ENCODE results near the gene NPBWR2.

Gene NPBWR2

GRCh38 chr20:64130876-64131275 lies 23.5 kb upstream of the NPBWR2 start (continued):
- TF ChIP-seq, protein P1, sequence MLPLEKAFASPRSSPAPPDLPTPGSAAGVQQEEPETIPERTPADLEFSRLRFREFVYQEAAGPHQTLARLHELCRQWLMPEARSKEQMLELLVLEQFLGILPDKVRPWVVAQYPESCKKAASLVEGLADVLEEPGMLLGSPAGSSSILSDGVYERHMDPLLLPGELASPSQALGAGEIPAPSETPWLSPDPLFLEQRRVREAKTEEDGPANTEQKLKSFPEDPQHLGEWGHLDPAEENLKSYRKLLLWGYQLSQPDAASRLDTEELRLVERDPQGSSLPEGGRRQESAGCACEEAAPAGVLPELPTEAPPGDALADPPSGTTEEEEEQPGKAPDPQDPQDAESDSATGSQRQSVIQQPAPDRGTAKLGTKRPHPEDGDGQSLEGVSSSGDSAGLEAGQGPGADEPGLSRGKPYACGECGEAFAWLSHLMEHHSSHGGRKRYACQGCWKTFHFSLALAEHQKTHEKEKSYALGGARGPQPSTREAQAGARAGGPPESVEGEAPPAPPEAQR (tag by site-specific recombination; IDR thresholded peaks at IDR 0.05), result no peak
- no peak for TF ChIP-seq ZNF670 (tag by site-specific recombination; IDR thresholded peaks at IDR 0.05; ENCODE audit: low read depth)
- TF ChIP-seq TCF7L2 (IDR thresholded peaks at IDR 0.05; ENCODE audit: borderline replicate concordance, low read depth, low read length), result no peak
- no peak for TF ChIP-seq ZNF837 (tag by site-specific recombination; IDR thresholded peaks at IDR 0.05)

GRCh38 chr20:64130271-64130670 lies 22.9 kb upstream of the NPBWR2 start:
- POLR2A ChIA-PET, result no interaction called here

GRCh38 chr20:64129146-64129782 lies 21.9 kb upstream of the NPBWR2 start:
- H3K9me3 ChIP-seq (ENCODE audit: control insufficient read depth, insufficient read depth, low read depth, low read length), result no peaks in the 10 kb centered on the region
- H3K4me1 ChIP-seq (ENCODE audit: control insufficient read depth, insufficient read depth, low read length), result no peaks in the 10 kb centered on the region
- TF ChIP-seq SCRT2 (tag by site-specific recombination; IDR thresholded peaks at IDR 0.05), result no peak
- TF ChIP-seq, protein P2, sequence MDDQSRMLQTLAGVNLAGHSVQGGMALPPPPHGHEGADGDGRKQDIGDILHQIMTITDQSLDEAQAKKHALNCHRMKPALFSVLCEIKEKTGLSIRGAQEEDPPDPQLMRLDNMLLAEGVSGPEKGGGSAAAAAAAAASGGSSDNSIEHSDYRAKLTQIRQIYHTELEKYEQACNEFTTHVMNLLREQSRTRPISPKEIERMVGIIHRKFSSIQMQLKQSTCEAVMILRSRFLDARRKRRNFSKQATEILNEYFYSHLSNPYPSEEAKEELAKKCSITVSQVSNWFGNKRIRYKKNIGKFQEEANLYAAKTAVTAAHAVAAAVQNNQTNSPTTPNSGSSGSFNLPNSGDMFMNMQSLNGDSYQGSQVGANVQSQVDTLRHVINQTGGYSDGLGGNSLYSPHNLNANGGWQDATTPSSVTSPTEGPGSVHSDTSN (CRISPR knock-in tag; IDR thresholded peaks at IDR 0.05), result no peak
- TF ChIP-seq TCF7L2 (IDR thresholded peaks at IDR 0.05; ENCODE audit: borderline replicate concordance, low read depth, low read length), result no peak
- TF ChIP-seq ZBTB20 (tag by site-specific recombination; IDR thresholded peaks at IDR 0.05), result no peak
- no peak for TF ChIP-seq TRIM28 (IDR thresholded peaks at IDR 0.05; ENCODE audit: borderline replicate concordance, low read length)
- TF ChIP-seq ZNF791 (tag by site-specific recombination; IDR thresholded peaks at IDR 0.05), result no peak
- TF ChIP-seq ZFHX2 (tag by site-specific recombination; conservative IDR thresholded peaks at IDR 0.05), result no peak
- TF ChIP-seq, protein P3, sequence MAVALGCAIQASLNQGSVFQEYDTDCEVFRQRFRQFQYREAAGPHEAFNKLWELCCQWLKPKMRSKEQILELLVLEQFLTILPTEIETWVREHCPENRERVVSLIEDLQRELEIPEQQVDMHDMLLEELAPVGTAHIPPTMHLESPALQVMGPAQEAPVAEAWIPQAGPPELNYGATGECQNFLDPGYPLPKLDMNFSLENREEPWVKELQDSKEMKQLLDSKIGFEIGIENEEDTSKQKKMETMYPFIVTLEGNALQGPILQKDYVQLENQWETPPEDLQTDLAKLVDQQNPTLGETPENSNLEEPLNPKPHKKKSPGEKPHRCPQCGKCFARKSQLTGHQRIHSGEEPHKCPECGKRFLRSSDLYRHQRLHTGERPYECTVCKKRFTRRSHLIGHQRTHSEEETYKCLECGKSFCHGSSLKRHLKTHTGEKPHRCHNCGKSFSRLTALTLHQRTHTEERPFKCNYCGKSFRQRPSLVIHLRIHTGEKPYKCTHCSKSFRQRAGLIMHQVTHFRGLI (tag by site-specific recombination; IDR thresholded peaks at IDR 0.05), result no peak
- no peak for TF ChIP-seq ZNF48 (tag by site-specific recombination; IDR thresholded peaks at IDR 0.05)
- TF ChIP-seq ZBTB7A (tag by site-specific recombination; IDR thresholded peaks at IDR 0.05; ENCODE audit: low read depth), result no peak
- no peak for TF ChIP-seq ZNF266 (tag by site-specific recombination; IDR thresholded peaks at IDR 0.05; ENCODE audit: low read depth)
- H3K4me3 ChIP-seq (ENCODE audit: low read depth, low read length), result no peak overlapping the region
- CTCF ChIA-PET, result no interaction called here
- H3K27ac ChIP-seq (ENCODE audit: extremely low read depth, low read depth, low read length), result no peak overlapping the region
- no peaks in the 10 kb centered on the region for H3K36me3 ChIP-seq (ENCODE audit: control insufficient read depth in 2 of 2, insufficient read depth in 1 of 2, low read length in 2 of 2)
- POLR2A ChIA-PET, result no interaction called here

More at GRCh38 chr20:64130271-64130670, 22.9 kb upstream of the NPBWR2 start:
- CTCF ChIA-PET, result no interaction called here
- no peak for TF ChIP-seq ZNF280D (tag by site-specific recombination; IDR thresholded peaks at IDR 0.05)
- TF ChIP-seq ZNF211 (tag by site-specific recombination; IDR thresholded peaks at IDR 0.05; ENCODE audit: low read depth), result no peak
- TF ChIP-seq GLIS2 (tag by site-specific recombination; IDR thresholded peaks at IDR 0.05), result no peak
- TF ChIP-seq, protein P2 (CRISPR knock-in tag; IDR thresholded peaks at IDR 0.05), result no peak
- Histone ChIP-seq H3K36me3 (ENCODE audit: control insufficient read depth in 2 of 2, insufficient read depth in 1 of 2, low read length in 2 of 2) (no peaks in the 10 kb centered on the region), H3K4me1 (ENCODE audit: control insufficient read depth, insufficient read depth, low read length) (no peaks in the 10 kb centered on the region), H3K27ac (ENCODE audit: extremely low read depth, low read depth, low read length) (no peak overlapping the region), H3K9me3 (ENCODE audit: control insufficient read depth, insufficient read depth, low read depth, low read length) (no peaks in the 10 kb centered on the region), H3K4me3 (ENCODE audit: low read depth, low read length) (no peak overlapping the region)
